Stimulated activated CD8-positive, alpha-beta memory T cell treated with anti-CD3 and anti-CD28 coated beads, Interleukin-12 subunit alpha, Interleukin-12 subunit beta, amount 100 ng/mL, for 4 hours (primary cell): Measurements from ENCODE around the gene SIAH2.

Experiments used
- DNase-seq: peaks from one replicate; pipeline ENCODE4 v3.0.0-alpha.2; 2020; ENCODE audit warnings: low read depth

Gene SIAH2

GRCh38 chr3:150773616-150774192 is 10.7 kb upstream of the SIAH2 start:
- DNase-seq: no peak

DNA sequence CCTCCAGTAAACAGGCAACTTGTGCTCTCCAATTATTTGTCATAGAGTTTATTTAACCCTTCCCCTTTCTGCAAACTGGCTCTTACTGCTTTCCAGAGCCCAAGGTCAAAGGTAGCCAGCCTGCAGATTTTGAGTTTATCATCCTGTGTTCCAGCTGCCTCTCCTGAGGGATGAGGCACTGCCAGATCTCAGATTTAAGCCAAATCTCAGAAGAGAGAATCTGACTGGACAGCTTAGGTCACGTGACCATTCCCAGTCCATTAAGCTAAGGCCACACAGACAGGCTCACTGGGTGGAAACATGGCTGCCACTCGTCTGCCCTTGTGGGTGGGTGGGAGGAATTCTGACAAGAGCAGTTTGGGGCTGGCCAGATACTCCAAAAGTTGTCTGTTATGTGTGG is 8.6 kb upstream of the SIAH2 start:
- DNase-seq: no peak

GRCh38 chr3:150770681-150771080 is 7.7 kb upstream of the SIAH2 start:
- DNase-seq: no peak

DNA sequence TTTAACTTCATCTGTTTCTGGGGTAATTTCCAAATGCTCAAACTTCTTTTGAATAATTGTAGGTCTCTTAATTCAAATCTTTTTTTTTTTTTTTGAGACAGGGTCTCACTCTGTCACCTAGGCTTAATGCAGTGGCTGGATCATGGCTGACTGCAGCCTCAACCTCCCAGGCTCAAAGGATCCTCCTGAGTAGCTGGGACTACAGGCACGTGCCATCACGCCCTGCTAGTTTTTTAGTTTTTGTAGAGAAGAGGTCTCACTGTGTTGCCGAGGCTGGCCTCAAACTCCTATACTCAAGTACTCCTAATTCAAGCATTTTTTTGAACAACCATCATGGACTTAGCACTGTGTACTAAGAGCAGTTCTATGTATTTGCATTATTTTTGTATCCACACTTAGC is 3.8 kb upstream of the SIAH2 start:
- no peak for DNase-seq

- no peak for DNase-seq
Observed at GRCh38 chr3:150765949-150766720, 3.2 kb upstream of the SIAH2 start.

GRCh38 chr3:150764967-150765366 is 2.0 kb upstream of the SIAH2 start:
- no peak for DNase-seq

DNA sequence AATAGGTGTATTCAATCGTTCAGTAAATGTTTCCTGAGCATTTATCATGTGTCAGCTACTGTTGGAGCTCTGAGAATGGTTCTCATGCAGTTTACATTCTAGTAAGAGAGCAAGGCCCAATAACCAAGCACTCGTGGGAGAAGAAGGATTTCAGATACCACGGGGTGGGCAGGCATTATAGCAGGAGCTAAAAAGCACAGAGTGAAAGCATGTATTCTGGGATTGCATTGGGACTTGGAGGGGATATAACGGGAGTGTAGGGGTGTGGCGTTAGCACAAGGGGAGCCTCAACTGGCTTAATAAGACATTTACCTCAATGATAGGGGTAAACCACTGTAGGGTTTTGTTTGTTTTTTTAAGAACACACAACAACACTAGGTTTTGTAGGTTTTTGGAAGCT is 1.6 kb upstream of the SIAH2 start:
- no peak for DNase-seq

DNA sequence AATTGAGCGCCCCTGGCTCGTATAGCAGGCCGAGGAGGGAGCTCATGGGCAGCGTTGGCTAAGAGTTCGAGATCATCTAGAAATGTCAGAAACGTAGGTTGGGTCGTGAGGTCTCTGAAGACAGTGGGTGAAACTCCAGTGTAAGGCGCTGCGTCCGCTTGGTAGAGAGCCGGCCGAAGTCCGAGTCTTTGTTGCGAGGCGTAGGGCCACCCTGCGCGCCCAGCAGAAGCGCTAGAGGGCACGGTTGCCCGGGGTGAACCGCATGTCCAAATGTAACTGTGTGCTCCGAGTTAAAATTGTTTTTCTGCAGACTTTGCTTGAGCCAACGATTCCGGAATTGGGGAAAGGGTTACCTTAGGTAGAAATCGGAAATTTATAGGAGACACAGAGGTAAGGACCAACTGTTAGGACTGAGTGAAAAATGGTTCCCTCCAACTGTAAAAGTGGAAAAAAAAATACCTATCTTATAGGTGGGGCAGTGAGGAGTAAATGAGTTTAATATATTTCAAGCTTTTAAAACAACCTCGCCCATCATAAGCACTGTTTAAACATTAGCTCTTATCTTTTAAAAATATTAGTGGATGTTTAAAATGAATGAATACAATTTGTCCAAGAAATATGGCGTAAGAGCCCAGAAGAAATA is 993 bp upstream of the SIAH2 start:
- no peak for DNase-seq

DNA sequence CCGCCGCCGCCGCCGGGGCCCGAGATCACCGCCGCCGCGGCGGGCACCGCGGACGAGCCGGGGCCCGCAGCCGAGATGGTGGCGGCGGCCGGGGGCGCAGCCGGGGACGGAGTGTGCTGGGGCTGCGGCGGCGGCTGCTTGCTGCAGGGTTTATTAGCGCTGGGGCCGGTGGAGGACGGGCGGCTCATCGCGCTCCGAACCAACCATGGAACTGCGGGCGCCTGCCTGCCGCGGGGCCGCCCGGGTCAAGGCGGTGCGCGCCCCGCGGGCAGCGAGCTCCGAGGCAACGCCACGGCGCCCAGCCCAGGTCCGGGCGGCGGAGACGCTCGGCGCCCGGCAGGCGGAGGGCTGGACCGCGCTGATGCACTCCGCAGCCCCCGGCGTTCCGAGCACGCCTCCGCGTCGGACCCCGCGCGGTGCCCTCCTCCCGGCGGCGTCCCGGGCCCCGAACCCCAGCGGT is 277 bp downstream of the SIAH2 start:
- DNase-seq: no peak

- DNase-seq: peak; percentile 13
Observed at GRCh38 chr3:150761831-150762661, 923 bp downstream of the SIAH2 start.

DNA sequence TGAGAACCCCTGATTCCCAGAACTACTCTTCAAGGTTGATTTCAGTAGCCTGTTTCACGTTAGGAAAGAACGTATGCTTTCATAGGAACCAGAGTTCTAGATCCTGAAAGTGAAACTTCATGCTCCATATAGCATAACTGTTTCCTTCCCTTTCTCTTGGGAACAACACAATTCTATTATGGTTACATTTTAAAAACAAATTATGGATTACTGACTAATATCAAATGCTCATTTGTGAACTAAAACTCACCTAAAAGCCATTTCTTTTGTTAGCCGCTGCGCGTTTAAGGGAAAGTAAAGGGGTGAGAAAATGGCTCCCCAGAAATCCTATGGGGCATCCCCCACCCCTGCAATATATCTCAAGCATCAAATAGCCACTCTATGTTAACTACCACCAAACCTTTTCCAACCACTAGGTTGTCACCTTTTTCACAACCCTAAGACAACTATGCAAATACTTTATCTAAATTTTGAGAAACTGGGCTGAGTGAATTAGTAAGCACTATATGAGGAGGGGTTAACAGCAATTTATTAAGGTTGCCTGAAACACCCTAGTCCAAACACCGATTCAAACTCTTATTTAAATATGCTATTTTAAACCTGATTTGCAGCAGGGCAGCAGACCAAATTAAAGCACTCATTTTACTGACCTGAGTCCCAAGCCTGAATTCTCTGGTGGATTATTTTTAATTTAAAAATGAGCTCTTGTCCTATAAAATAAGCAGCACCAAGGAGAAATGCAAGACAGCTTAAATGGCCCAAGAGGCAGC is 2.4 kb downstream of the SIAH2 start:
- no peak for DNase-seq

- DNase-seq: no peak
Observed at GRCh38 chr3:150759947-150760346, 3.0 kb downstream of the SIAH2 start.

DNA sequence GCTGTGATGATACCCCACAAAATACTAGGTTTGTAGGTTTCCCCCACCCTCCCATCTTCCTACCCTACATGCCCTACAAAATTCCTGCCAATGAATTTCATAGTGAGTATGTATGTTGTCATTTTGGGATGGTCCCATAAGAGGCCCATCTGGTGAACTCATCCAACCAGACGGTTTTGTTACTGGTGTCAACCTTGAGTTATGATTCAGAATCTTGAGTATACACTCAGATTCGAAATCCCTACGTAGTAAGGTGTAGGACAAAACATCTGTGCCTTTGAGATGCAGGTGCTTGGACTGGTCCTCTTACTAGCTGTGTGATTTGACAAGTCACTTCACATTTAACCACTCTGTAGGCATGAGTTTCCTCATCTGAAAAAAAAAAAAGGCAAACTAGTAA is 3.6 kb downstream of the SIAH2 start:
- no peak for DNase-seq

GRCh38 chr3:150757768-150758167 is 5.2 kb downstream of the SIAH2 start:
- DNase-seq: no peak

- no peak for DNase-seq
Observed at GRCh38 chr3:150757364-150757763, 5.6 kb downstream of the SIAH2 start.

DNA sequence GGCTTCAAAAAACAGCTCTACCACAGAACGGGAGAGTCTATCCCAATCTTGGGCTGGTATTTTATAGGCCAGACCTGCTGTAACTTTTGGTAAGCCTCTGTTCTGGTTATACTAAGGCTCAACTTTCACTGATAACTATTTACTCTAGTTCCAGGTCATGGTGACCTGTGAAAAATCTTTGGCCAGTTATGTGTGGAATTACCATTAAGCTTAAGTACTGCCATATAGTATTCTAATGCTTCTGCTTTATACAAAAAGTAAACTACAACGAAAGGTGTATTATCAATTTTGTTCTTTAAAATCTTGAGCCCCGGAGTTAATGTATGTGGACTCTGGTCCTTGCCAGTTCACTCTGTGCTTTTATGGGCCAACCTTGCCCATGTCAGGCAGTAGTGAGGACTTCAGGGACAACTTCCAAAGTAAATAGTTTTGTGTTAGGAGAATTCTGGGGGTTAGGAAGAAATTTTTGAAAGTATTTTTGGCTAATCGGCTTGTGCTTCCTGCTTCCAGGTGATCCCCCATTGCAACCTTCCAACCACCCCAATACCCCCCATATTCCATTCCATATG is 6.4 kb downstream of the SIAH2 start:
- no peak for DNase-seq

GRCh38 chr3:150755902-150756301 is 7.1 kb downstream of the SIAH2 start:
- no peak for DNase-seq

- no peak for DNase-seq
Observed at GRCh38 chr3:150754896-150755295, 8.1 kb downstream of the SIAH2 start.

DNA sequence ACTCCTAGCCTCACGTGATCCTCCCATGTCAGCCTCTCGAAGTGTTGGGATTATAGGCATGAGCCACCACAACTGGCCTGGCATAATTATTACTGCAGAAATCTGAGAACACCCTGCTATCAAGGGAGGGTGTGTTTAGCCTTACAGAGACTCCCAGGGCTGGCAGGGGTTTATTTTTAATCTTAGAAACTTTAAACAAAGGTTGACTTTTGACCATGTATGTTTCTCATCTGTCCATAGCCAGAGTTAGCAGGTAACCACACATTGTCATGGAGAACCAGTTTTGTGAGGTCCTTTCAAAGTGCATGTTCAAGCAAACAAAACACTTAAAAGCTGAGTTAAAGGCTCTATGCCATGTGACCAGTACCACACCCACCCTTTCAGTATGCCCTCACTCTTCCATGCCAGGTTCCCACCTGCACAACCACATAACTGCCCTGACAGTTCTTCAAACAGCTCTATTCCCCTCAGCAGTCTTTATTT is 11.1 kb downstream of the SIAH2 start:
- no peak for DNase-seq

- DNase-seq: no peak
Observed at GRCh38 chr3:150749255-150749654, 13.7 kb downstream of the SIAH2 start.

DNA sequence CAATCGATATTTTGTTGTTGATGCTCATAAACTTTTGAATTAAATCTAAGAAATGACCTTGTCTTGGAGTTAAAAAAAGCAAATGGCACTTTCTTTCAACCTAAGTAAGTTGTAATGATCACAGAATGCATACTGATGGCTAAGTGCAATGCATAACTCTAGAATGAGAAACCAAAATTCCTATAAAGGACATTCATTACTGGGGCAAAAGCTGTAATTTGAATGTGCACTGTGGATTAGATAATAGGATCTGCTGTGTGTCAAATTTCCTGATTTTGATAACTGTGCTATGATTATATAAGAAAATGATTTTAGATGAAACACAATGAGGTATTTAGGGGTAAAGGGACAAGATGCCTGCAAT is 14.3 kb downstream of the SIAH2 start:
- no peak for DNase-seq
